SK-N-SH (cell line): ENCODE measurements around the gene LMBR1. TPM values are rescaled to one million over a fixed set of nuclear protein-coding genes. Genes with fewer than 3 reads are reported as not detected.

Source experiments
- CTCF ChIA-PET: fragments of 300-600, 350-600 bp; formaldehyde crosslinking; extraction: SDS; loops from one replicate; lab custom pipeline; 2021; lab: Yijun Ruan, JAX
- POLR2A ChIA-PET: fragments of 350-600 bp; sonication (Branson Sonifier 250); formaldehyde crosslinking; extraction: SDS; loops from one replicate; lab custom pipeline; 2020; ENCODE audit warnings: antibody characterized with exemption, inconsistent platforms; lab: Yijun Ruan, JAX
- DNase-seq: peaks from one replicate; pipeline ENCODE4 v3.0.0; 2012
- H2AFZ ChIP-seq: fragments of 200-600 bp; sonication (generic); 2 replicates; pipeline ENCODE4 v1.8.1; 2016; ENCODE audit warnings: antibody characterized with exemption, mild to moderate bottlenecking, low read depth
- H3F3A ChIP-seq: fragments of 200-600 bp; sonication (generic); replicated peaks from 2 replicates; pipeline ENCODE3; 2016; ENCODE audit warnings: antibody characterized with exemption, mild to moderate bottlenecking; ENCODE audit not compliant: insufficient read depth
- H3K27ac ChIP-seq, 2 experiments: fragments of 200-500 bp in 1 of 2; fragments of 200-600 bp in 1 of 2; sonication (Bioruptor generic) in 1 of 2; sonication (generic), shearing (Covaris generic) in 1 of 2; 2 replicates each; pipeline versions ENCODE4 v1.5.1 to v1.6.1; 2014 to 2016; ENCODE audit warnings: low read depth in 2 of 2, inconsistent platforms in 1 of 2, low read length in 1 of 2, mild to moderate bottlenecking in 1 of 2, mixed read lengths in 1 of 2
- H3K27me3 ChIP-seq: fragments of 200-600 bp; sonication (generic), shearing (Covaris generic); 2 replicates; pipeline ENCODE4 v1.6.1; 2016; ENCODE audit warnings: mixed run types; ENCODE audit not compliant: insufficient read depth
- H3K36me3 ChIP-seq, 2 experiments: fragments of 200-500 bp in 1 of 2; fragments of 200-600 bp in 1 of 2; sonication (Bioruptor generic) in 1 of 2; sonication (generic) in 1 of 2; replicated peaks in 1 of 2; 2 replicates each; pipeline versions ENCODE3 to v1.5.1; 2014 to 2016; ENCODE audit warnings: low read length in 1 of 2, mild to moderate bottlenecking in 1 of 2; ENCODE audit not compliant: insufficient read depth in 2 of 2, control insufficient read depth in 1 of 2
- H3K4me1 ChIP-seq, 2 experiments: fragments of 200-500 bp in 1 of 2; fragments of 200-600 bp in 1 of 2; sonication (Bioruptor generic) in 1 of 2; sonication (generic), shearing (Covaris generic) in 1 of 2; 2 replicates each; pipeline versions ENCODE4 v1.5.1 to v1.6.1; 2014 to 2016; ENCODE audit warnings: low read depth in 1 of 2, low read length in 1 of 2, mixed run types in 1 of 2; ENCODE audit not compliant: insufficient read depth in 2 of 2, control insufficient read depth in 1 of 2
- H3K4me2 ChIP-seq: fragments of 200-600 bp; sonication (generic), shearing (Covaris generic); 2 replicates; pipeline ENCODE4 v1.6.1; 2017; ENCODE audit warnings: mixed run types
- H3K4me3 ChIP-seq, 2 experiments: fragments of 200-500 bp in 1 of 2; fragments of 200-600 bp in 1 of 2; sonication (Bioruptor generic) in 1 of 2; sonication (generic), shearing (Covaris generic) in 1 of 2; 2 replicates each; pipeline versions ENCODE4 v1.5.1 to v1.8.1; 2014 to 2016; ENCODE audit warnings: low read depth in 2 of 2, inconsistent platforms in 1 of 2, low read length in 1 of 2, mild to moderate bottlenecking in 1 of 2, mixed read lengths in 1 of 2, moderate library complexity in 1 of 2
- H3K79me2 ChIP-seq: fragments of 200-600 bp; sonication (generic); 2 replicates; pipeline ENCODE4 v1.8.1; 2017; ENCODE audit warnings: mild to moderate bottlenecking; ENCODE audit not compliant: insufficient read depth
- H3K9ac ChIP-seq: fragments of 200-600 bp; sonication (generic); 2 replicates; pipeline ENCODE4 v1.6.1; 2017; ENCODE audit warnings: mixed run types
- H3K9me2 ChIP-seq: fragments of 200-600 bp; sonication (generic); 2 replicates; pipeline ENCODE4 v1.6.1; 2017; ENCODE audit warnings: mixed run types
- H3K9me3 ChIP-seq: fragments of 200-600 bp; sonication (generic); 2 replicates; pipeline ENCODE4 v1.6.1; 2017; ENCODE audit warnings: mixed run types, mild to moderate bottlenecking, moderate library complexity
- H4K20me1 ChIP-seq: fragments of 200-600 bp; sonication (generic); 2 replicates; pipeline ENCODE4 v1.6.1; 2017; ENCODE audit warnings: mild to moderate bottlenecking, mixed run types; ENCODE audit not compliant: insufficient read depth
- CTCF ChIP-seq: fragments of 200-600 bp; sonication (generic); IDR thresholded peaks from 2 replicates; pipeline ENCODE4 v1.6.1; 2017; ENCODE audit warnings: antibody characterized with exemption, mild to moderate bottlenecking, moderate library complexity
- ELF1 ChIP-seq: IDR thresholded peaks from 2 replicates; pipeline ENCODE4 v1.4.0; 2012
- EP300 ChIP-seq, 2 experiments: IDR thresholded peaks; 2 replicates each; pipeline versions ENCODE4 v1.4.0 to v1.6.1; 2012; ENCODE audit warnings: borderline replicate concordance in 1 of 2, low read depth in 1 of 2, low read length in 1 of 2
- EZH2phosphoT487 ChIP-seq: fragments of 200-600 bp; sonication (generic); IDR thresholded peaks from 2 replicates; pipeline ENCODE4 v1.6.1; 2017; ENCODE audit warnings: low read depth, mixed run types, mild to moderate bottlenecking, antibody characterized with exemption, moderate library complexity, borderline replicate concordance
- FOSL2 ChIP-seq: IDR thresholded peaks from 2 replicates; pipeline ENCODE4 v1.4.0; 2012; ENCODE audit warnings: low read depth, mild to moderate bottlenecking, moderate library complexity, borderline replicate concordance
- GABPA ChIP-seq: IDR thresholded peaks from 2 replicates; pipeline ENCODE4 v1.4.0; 2012; ENCODE audit warnings: low read depth, mild to moderate bottlenecking
- IRF3 ChIP-seq: fragments of 150-350 bp; IDR thresholded peaks from 2 replicates; pipeline ENCODE4 v1.6.1; 2016; ENCODE audit warnings: mild to moderate bottlenecking, low read depth, low read length
- JUND ChIP-seq: IDR thresholded peaks from 2 replicates; pipeline ENCODE4 v1.4.0; 2012
- NFIC ChIP-seq: IDR thresholded peaks from 2 replicates; pipeline ENCODE4 v1.4.0; 2012; ENCODE audit warnings: borderline replicate concordance
- NRF1 ChIP-seq: IDR thresholded peaks from 2 replicates; pipeline ENCODE4 v1.6.1; 2012; ENCODE audit warnings: low read depth, mild to moderate bottlenecking, low read length
- PBX3 ChIP-seq: IDR thresholded peaks from 2 replicates; pipeline ENCODE4; 2012
- RCOR1 ChIP-seq: fragments of 150-350 bp; IDR thresholded peaks from 2 replicates; pipeline ENCODE4 v1.6.1; 2017; ENCODE audit warnings: antibody characterized with exemption, low read length
- REST ChIP-seq: IDR thresholded peaks from 2 replicates; pipeline ENCODE4 v1.6.1; 2012; ENCODE audit warnings: mild to moderate bottlenecking, low read depth, low read length, moderate library complexity
- RXRA ChIP-seq: IDR thresholded peaks from 2 replicates; pipeline ENCODE4 v1.4.0; 2012; ENCODE audit warnings: low read depth, mild to moderate bottlenecking, borderline replicate concordance
- SMC3 ChIP-seq: IDR thresholded peaks from 2 replicates; pipeline ENCODE4 v1.6.1; 2012; ENCODE audit warnings: low read depth, low read length, improper control_type of control experiment
- TAF1 ChIP-seq: IDR thresholded peaks from 2 replicates; pipeline ENCODE4 v1.6.1; 2012; ENCODE audit warnings: low read depth, mild to moderate bottlenecking, low read length, moderate library complexity, borderline replicate concordance
- WGBS: methylation state at CpG from one replicate; pipeline ENCODE4 v1.1.6; 2017; ENCODE audit warnings: low lambda C conversion rate; 5-methylcytosine and 5-hydroxymethylcytosine counted together
- polyA plus RNA-seq, 3 experiments: library from polyadenylated mRNA; depleted of rRNA; stranded (reverse); fragments of >200 nt; gene quantifications; 2 replicates each; pipeline ENCODE4 v1.2.3, GENCODE V29; 2012

The LMBR1 gene
- polyA plus RNA-seq, 1 of the 3 experiments (the other 2 are of a cell fraction) = 24.6 TPM

GRCh38 chr7:156635529-156636385, 257.2 kb downstream of the LMBR1 start (continued):
- TF ChIP-seq RXRA = no peak
- TF ChIP-seq FOSL2 = no peak
- no peak for TF ChIP-seq TAF1
- TF ChIP-seq, all 33 proteins: peak for 0

GRCh38 chr7:156634117-156634516, 258.9 kb downstream of the LMBR1 start:
- no peaks in the 10 kb centered on the region for H3K9me3 ChIP-seq
- H3K4me2 ChIP-seq = no peak overlapping the region
- CTCF ChIA-PET = no interaction called here
- H3K36me3 ChIP-seq = no peaks in the 10 kb centered on the region
- POLR2A ChIA-PET = no interaction called here
- no peaks in the 10 kb centered on the region for H3F3A ChIP-seq
- H3K4me1 ChIP-seq = peaks cover 0 to 5% of the 10 kb centered on the region in 2 experiments; a peak in 2 of 4 replicates
- no peaks in the 10 kb centered on the region for H4K20me1 ChIP-seq
- 53% methylated on average over 3 of the region's 3 CpGs for WGBS
- DNase-seq = no peak
- no peaks in the 10 kb centered on the region for H3K79me2 ChIP-seq
- TF ChIP-seq PBX3 = no peak
- TF ChIP-seq GABPA = no peak
- no peak for TF ChIP-seq RCOR1
- no peak for TF ChIP-seq ELF1
- TF ChIP-seq REST = no peak
- no peak for TF ChIP-seq EZH2phosphoT487
- no peak for TF ChIP-seq NFIC
- no peak for TF ChIP-seq TAF1
- TF ChIP-seq NRF1 = no peak
- no peak for TF ChIP-seq SMC3
- no peak for TF ChIP-seq JUND
- TF ChIP-seq CTCF = no peak
- TF ChIP-seq RXRA = no peak
- no peak for TF ChIP-seq IRF3
- no peak for TF ChIP-seq EP300 (IDR thresholded peaks at IDR 0.05; ENCODE audit: borderline replicate concordance in 1 of 2, low read depth in 1 of 2, low read length in 1 of 2)
- no peak overlapping the region for H3K4me3 ChIP-seq
- no peaks in the 10 kb centered on the region for H3K9me2 ChIP-seq
- no peak overlapping the region for H2AFZ ChIP-seq
- no peak overlapping the region for H3K9ac ChIP-seq
- H3K27me3 ChIP-seq = no peaks in the 10 kb centered on the region
- no peak overlapping the region for H3K27ac ChIP-seq
